Liver (tissue), 9 donors: ENCODE data around the gene LRRC8A. TPM values are rescaled to one million over a fixed set of nuclear protein-coding genes. Genes with fewer than 3 reads are reported as not detected.

Source experiments
- DNase-seq: peaks from one replicate; pipeline ENCODE4 v3.0.0-alpha.2; 2017; ENCODE audit warnings: low spot score
- H3K27ac ChIP-seq, 2 donors: one replicate each; pipeline ENCODE4 v1.7.0; 2013; ENCODE audit warnings: inconsistent platforms in 2 of 2, low read length in 2 of 2, control low read depth in 1 of 2, low read depth in 1 of 2, mild to moderate bottlenecking in 1 of 2
- H3K27me3 ChIP-seq, 4 donors: one replicate each; pipeline versions ENCODE4 v1.6.1 to v1.7.0; 2013; ENCODE audit warnings: low read length in 3 of 4, inconsistent platforms in 1 of 4, mild to moderate bottlenecking in 1 of 4, moderate library complexity in 1 of 4; ENCODE audit not compliant: control insufficient read depth in 4 of 4, insufficient read depth in 4 of 4
- H3K36me3 ChIP-seq, 4 donors: one replicate each; pipeline versions ENCODE4 v1.6.1 to v1.7.0; 2013; ENCODE audit warnings: low read length in 3 of 4, mild to moderate bottlenecking in 3 of 4, low read depth in 1 of 4, moderate library complexity in 1 of 4; ENCODE audit not compliant: control insufficient read depth in 4 of 4, insufficient read depth in 3 of 4
- H3K4me1 ChIP-seq, 4 donors: one replicate each; pipeline versions ENCODE4 v1.6.1 to v1.7.0; 2013; ENCODE audit warnings: low read length in 3 of 4, mild to moderate bottlenecking in 3 of 4, moderate library complexity in 1 of 4; ENCODE audit not compliant: control insufficient read depth in 4 of 4, insufficient read depth in 4 of 4
- H3K4me3 ChIP-seq, 3 donors: one replicate each; pipeline versions ENCODE4 v1.6.1 to v1.7.0; 2013; ENCODE audit warnings: low read length in 3 of 3, control low read depth in 1 of 3, low read depth in 1 of 3, mild to moderate bottlenecking in 1 of 3
- H3K9ac ChIP-seq, 2 donors: one replicate each; pipeline ENCODE4 v1.7.0; 2013; ENCODE audit warnings: low read length in 2 of 2, mild to moderate bottlenecking in 2 of 2, moderate library complexity in 2 of 2, control low read depth in 1 of 2, low read depth in 1 of 2
- H3K9me3 ChIP-seq, 4 donors: one replicate each; pipeline versions ENCODE4 v1.6.1 to v1.7.0; 2013; ENCODE audit warnings: low read length in 3 of 4; ENCODE audit not compliant: control insufficient read depth in 4 of 4
- CTCF ChIP-seq: fragments of 150-350 bp; IDR thresholded peaks from 2 replicates; pipeline ENCODE4 v1.5.1; 2017; ENCODE audit warnings: improper control_type of control experiment, low read depth, low read length; ENCODE audit not compliant: missing input control
- EGR1 ChIP-seq, 2 donors: IDR thresholded peaks; 2 replicates each; pipeline ENCODE4 v1.6.1; 2016 to 2018; ENCODE audit warnings: antibody characterized with exemption in 2 of 2, low read depth in 2 of 2
- FOXA1 ChIP-seq: IDR thresholded peaks from 2 replicates; pipeline ENCODE4 v1.6.1; 2016; ENCODE audit warnings: antibody characterized with exemption
- FOXA2 ChIP-seq: IDR thresholded peaks from 2 replicates; pipeline ENCODE4 v1.6.1; 2016; ENCODE audit warnings: antibody characterized with exemption
- GABPA ChIP-seq, 2 donors: IDR thresholded peaks in 1 of 2; conservative IDR thresholded peaks in 1 of 2; 2 replicates each; pipeline ENCODE4 v1.6.1; 2016; ENCODE audit warnings: antibody characterized with exemption in 2 of 2, mild to moderate bottlenecking in 1 of 2, moderate library complexity in 1 of 2
- HNF4A ChIP-seq, 2 donors: conservative IDR thresholded peaks; 2 replicates each; pipeline ENCODE4 v1.6.1; 2016; ENCODE audit warnings: antibody characterized with exemption in 2 of 2, mild to moderate bottlenecking in 2 of 2
- HNF4G ChIP-seq: IDR thresholded peaks from 2 replicates; pipeline ENCODE4 v1.6.1; 2016; ENCODE audit warnings: antibody characterized with exemption
- JUND ChIP-seq, 2 donors: IDR thresholded peaks; 2 replicates each; pipeline ENCODE4 v1.6.1; 2016; ENCODE audit warnings: antibody characterized with exemption in 2 of 2
- MAX ChIP-seq: IDR thresholded peaks from 2 replicates; pipeline ENCODE4 v1.6.1; 2016; ENCODE audit warnings: antibody characterized with exemption
- NR2F2 ChIP-seq: IDR thresholded peaks from 2 replicates; pipeline ENCODE4 v1.6.1; 2016; ENCODE audit warnings: antibody characterized with exemption
- RAD21 ChIP-seq, 2 donors: IDR thresholded peaks; 2 replicates each; pipeline ENCODE4 v1.6.1; 2016; ENCODE audit warnings: antibody characterized with exemption in 2 of 2, mild to moderate bottlenecking in 2 of 2
- REST ChIP-seq: IDR thresholded peaks from 2 replicates; pipeline ENCODE4 v1.6.1; 2016; ENCODE audit warnings: antibody characterized with exemption, mild to moderate bottlenecking
- RXRA ChIP-seq, 2 donors: IDR thresholded peaks; 2 replicates each; pipeline ENCODE4 v1.6.1; 2017 to 2018; ENCODE audit warnings: antibody characterized with exemption in 2 of 2, mild to moderate bottlenecking in 1 of 2
- SP1 ChIP-seq: IDR thresholded peaks from 2 replicates; pipeline ENCODE4 v1.6.1; 2018; ENCODE audit warnings: antibody characterized with exemption, mild to moderate bottlenecking
- TAF1 ChIP-seq: conservative IDR thresholded peaks from 2 replicates; pipeline ENCODE4 v1.6.1; 2016; ENCODE audit warnings: antibody characterized with exemption, mild to moderate bottlenecking
- YY1 ChIP-seq: IDR thresholded peaks from 2 replicates; pipeline ENCODE4 v1.6.1; 2016; ENCODE audit warnings: antibody characterized with exemption, mild to moderate bottlenecking
- WGBS: extraction: QIAGEN DNeasy Blood & Tissue Kit; methylation state at CpG from one replicate; pipeline ENCODE4 v1.1.7; 2013; 5-methylcytosine and 5-hydroxymethylcytosine counted together
- polyA plus RNA-seq, 2 donors: library from polyadenylated mRNA; stranded (reverse) in 1 of 2; unstranded in 1 of 2; fragments of 200-250 nt in 1 of 2; fragments of >200 nt in 1 of 2; fragmentation: Nextera tagmentation in 1 of 2; extraction: Ambion mirVana in 1 of 2; gene quantifications; one replicate each; pipeline versions ENCODE4 v1.2.1 to v1.2.3, GENCODE V29; 2013 to 2015
- total RNA-seq, 2 donors: library from RNA; depleted of rRNA; stranded (reverse); fragments of >200 nt; gene quantifications; one replicate each; pipeline ENCODE4 v1.2.3, GENCODE V29; 2014
- TF ChIP-seq, protein P1 (sequence below): IDR thresholded peaks from 2 replicates; pipeline ENCODE4 v1.6.1; 2016; ENCODE audit warnings: antibody characterized with exemption
- TF ChIP-seq, protein P2 (sequence below): IDR thresholded peaks from 2 replicates; pipeline ENCODE4 v1.6.1; 2016; ENCODE audit warnings: antibody characterized with exemption
- donor health status: healthy.
- donor health status: healthy.
- donor health status: healthy.
- donor health status: healthy.
- donor health status: healthy.

The LRRC8A gene
- total and polyA plus RNA-seq, 4 donors, result 14.6 to 22.8 (median 17.9) TPM

DNA sequence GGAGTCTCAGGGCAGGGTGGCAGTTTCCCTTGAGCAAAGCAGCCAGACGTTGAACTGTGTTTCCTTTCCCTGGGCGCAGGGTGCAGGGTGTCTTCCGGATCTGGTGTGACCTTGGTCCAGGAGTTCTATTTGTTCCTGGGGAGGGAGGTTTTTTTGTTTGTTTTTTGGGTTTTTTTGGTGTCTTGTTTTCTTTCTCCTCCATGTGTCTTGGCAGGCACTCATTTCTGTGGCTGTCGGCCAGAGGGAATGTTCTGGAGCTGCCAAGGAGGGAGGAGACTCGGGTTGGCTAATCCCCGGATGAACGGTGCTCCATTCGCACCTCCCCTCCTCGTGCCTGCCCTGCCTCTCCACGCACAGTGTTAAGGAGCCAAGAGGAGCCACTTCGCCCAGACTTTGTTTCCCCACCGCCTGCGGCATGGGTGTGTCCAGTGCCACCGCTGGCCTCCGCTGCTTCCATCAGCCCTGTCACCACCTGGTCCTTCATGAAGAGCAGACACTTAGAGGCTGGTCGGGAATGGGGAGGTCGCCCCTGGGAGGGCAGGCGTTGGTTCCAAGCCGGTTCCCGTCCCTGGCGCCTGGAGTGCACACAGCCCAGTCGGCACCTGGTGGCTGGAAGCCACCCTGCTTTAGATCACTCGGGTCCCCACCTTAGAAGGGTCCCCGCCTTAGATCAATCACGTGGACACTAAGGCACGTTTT, 35.4 kb downstream of the LRRC8A start (continued):
- peak; percentile 71 for TF ChIP-seq FOXA2
- no peak for TF ChIP-seq FOXA1
- TF ChIP-seq MAX, result peak; percentile 100
- TF ChIP-seq HNF4A (conservative IDR thresholded peaks at IDR 0.05), result peak; percentile 90
- TF ChIP-seq YY1, result peak; percentile 91

- Histone ChIP-seq H3K27ac (peak overlapping the region; percentile 82), H3K9ac (peak overlapping the region in 1 of 2 donors; percentile 24)
- TF ChIP-seq EGR1 (IDR thresholded peaks at IDR 0.05; ENCODE audit: low read depth in 2 of 2) (no peak), JUND (IDR thresholded peaks at IDR 0.05) (no peak), HNF4G (no peak), TAF1 (no peak), GABPA (IDR thresholded peaks at IDR 0.05 in 1 of 2, conservative IDR thresholded peaks at IDR 0.05 in 1 of 2) (no peak)
- TF ChIP-seq, protein P1, sequence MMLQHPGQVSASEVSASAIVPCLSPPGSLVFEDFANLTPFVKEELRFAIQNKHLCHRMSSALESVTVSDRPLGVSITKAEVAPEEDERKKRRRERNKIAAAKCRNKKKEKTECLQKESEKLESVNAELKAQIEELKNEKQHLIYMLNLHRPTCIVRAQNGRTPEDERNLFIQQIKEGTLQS, result no peak
Observed at GRCh38 chr9:128918921-128919320, 37.0 kb downstream of the LRRC8A start.

DNA sequence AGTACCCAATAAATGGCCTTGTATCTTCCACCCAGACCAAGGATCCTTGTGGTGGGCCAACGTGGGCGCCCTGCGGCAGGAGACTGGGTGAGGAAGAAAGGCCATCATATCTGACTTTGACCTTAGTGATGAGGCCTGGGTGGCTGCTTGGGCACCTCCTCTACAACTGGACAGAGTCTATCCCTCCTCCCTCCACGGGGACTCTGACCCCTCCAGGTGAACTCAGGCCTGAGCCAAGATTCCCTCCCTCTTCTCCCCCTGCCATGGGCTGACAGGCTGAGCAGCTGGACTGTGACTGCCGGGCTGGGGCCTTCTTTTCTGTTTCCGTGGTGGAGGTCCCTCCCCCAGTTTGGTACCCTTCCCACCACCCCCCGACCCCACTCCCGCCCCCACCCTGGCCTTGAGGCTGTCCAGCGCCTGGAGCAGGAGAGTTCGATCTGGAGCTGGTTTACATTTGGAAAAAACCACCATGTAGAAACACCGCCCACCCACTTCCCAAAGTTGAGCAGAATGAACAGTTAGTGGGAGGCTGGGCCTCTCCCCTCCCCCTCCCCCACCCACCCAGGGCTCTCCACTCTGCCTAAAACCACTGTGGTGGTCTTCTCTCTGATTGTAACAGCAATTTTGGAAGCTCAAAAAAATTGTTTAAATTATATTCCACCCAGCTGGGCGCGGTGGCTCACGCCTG, 37.6 kb downstream of the LRRC8A start:
- H3K36me3 ChIP-seq, result peaks cover 0 to 2% (median under 1%) of the 10 kb centered on the region in 4 donors
- peak overlapping the region; percentile 82 for H3K27ac ChIP-seq
- peaks cover 9 to 62% (median 42%) of the 10 kb centered on the region in 4 donors for H3K4me1 ChIP-seq
- H3K4me3 ChIP-seq, result no peak overlapping the region
- no peak for DNase-seq
- no peaks in the 10 kb centered on the region for H3K27me3 ChIP-seq
- 42% methylated on average over 14 of the region's 14 CpGs for WGBS
- no peaks in the 10 kb centered on the region for H3K9me3 ChIP-seq
- TF ChIP-seq EGR1 (IDR thresholded peaks at IDR 0.05; ENCODE audit: low read depth in 2 of 2) (no peak), MAX (peak; percentile 59), CTCF (no peak), HNF4A (conservative IDR thresholded peaks at IDR 0.05) (peak; percentile 88 to 92), YY1 (peak; percentile 71), GABPA (IDR thresholded peaks at IDR 0.05 in 1 of 2, conservative IDR thresholded peaks at IDR 0.05 in 1 of 2) (no peak), RXRA (IDR thresholded peaks at IDR 0.05) (peak; percentile 85 to 89), REST (peak; percentile 28), NR2F2 (peak; percentile 55), HNF4G (peak; percentile 82), TAF1 (no peak), FOXA2 (no peak), JUND (IDR thresholded peaks at IDR 0.05) (peak; percentile 50 to 69), FOXA1 (no peak), SP1 (peak; percentile 75), RAD21 (IDR thresholded peaks at IDR 0.05) (peak in 1 of 2 donors; percentile 17)
- TF ChIP-seq, protein P2, sequence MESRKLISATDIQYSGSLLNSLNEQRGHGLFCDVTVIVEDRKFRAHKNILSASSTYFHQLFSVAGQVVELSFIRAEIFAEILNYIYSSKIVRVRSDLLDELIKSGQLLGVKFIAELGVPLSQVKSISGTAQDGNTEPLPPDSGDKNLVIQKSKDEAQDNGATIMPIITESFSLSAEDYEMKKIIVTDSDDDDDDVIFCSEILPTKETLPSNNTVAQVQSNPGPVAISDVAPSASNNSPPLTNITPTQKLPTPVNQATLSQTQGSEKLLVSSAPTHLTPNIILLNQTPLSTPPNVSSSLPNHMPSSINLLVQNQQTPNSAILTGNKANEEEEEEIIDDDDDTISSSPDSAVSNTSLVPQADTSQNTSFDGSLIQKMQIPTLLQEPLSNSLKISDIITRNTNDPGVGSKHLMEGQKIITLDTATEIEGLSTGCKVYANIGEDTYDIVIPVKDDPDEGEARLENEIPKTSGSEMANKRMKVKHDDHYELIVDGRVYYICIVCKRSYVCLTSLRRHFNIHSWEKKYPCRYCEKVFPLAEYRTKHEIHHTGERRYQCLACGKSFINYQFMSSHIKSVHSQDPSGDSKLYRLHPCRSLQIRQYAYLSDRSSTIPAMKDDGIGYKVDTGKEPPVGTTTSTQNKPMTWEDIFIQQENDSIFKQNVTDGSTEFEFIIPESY, result no peak
- TF ChIP-seq, protein P1, result no peak
- H3K9ac ChIP-seq, result peak overlapping the region in 1 of 2 donors; percentile 24

More at GRCh38 chr9:128918921-128919320, 37.0 kb downstream of the LRRC8A start:
- no peak overlapping the region for H3K4me3 ChIP-seq
- H3K9me3 ChIP-seq, result no peaks in the 10 kb centered on the region
- DNase-seq, result no peak
- peaks cover 2 to 3% (median 2%) of the 10 kb centered on the region in 4 donors for H3K36me3 ChIP-seq
- no peaks in the 10 kb centered on the region for H3K27me3 ChIP-seq
- H3K4me1 ChIP-seq, result peaks cover 9 to 68% (median 47%) of the 10 kb centered on the region in 4 donors
- WGBS, result 52% methylated on average over 2 of the region's 2 CpGs
